GM19395 (cell line): ENCODE data around the gene CIC.
"Not testable (repeated sequence)": the region's sequence is repeated elsewhere in the genome, so short reads cannot be mapped to it uniquely, and the experiment has no call there.

ENCODE experiments used
- ATAC-seq: cut with Tn5 transposase; IDR thresholded peaks from one replicate; pipeline ENCODE4 v1.9.1; 2021; ENCODE audit warnings: mild to moderate bottlenecking, moderate library complexity; ENCODE audit not compliant: unreplicated experiment

The CIC gene

GRCh38 chr19:42327381-42327780 is 58.3 kb downstream of the CIC start:
- ATAC-seq, result no peak

GRCh38 chr19:42328106-42328505 is 59.1 kb downstream of the CIC start:
- ATAC-seq, result no peak

GRCh38 chr19:42328854-42329253 is 59.8 kb downstream of the CIC start:
- no peak for ATAC-seq

- ATAC-seq, result no peak
These were observed 61.2 kb downstream of the CIC start for GRCh38 chr19:42330241-42330711.

GRCh38 chr19:42331333-42331732 is 62.3 kb downstream of the CIC start:
- not testable (repeated sequence) for ATAC-seq

- no peak for ATAC-seq
These were observed 63.0 kb downstream of the CIC start for GRCh38 chr19:42332059-42332458.

- no peak for ATAC-seq
These were observed 64.0 kb downstream of the CIC start for GRCh38 chr19:42333018-42333417.

GRCh38 chr19:42333975-42334696 is 65.1 kb downstream of the CIC start:
- no peak for ATAC-seq

- no peak for ATAC-seq
These were observed 65.8 kb downstream of the CIC start for GRCh38 chr19:42334697-42335373.

- ATAC-seq, result no peak
These were observed 66.4 kb downstream of the CIC start for GRCh38 chr19:42335374-42335936.

- ATAC-seq, result no peak
These were observed 66.9 kb downstream of the CIC start for GRCh38 chr19:42335971-42336370.

- not testable (repeated sequence) for ATAC-seq
These were observed 70.2 kb downstream of the CIC start for GRCh38 chr19:42339126-42339860.

- ATAC-seq, result not testable (repeated sequence)
These were observed 70.9 kb downstream of the CIC start for GRCh38 chr19:42339922-42340321.

GRCh38 chr19:42343344-42344110 is 74.5 kb downstream of the CIC start:
- no peak for ATAC-seq

GRCh38 chr19:42344336-42344893 is 75.4 kb downstream of the CIC start:
- no peak for ATAC-seq
